Activated T-cell treated with anti-CD3 and anti-CD28 coated beads, Interleukin-2, amount 50 U/mL, for 4 hours (primary cell): ENCODE results near the gene EXOSC9. TPM values are rescaled to one million over a fixed set of nuclear protein-coding genes. Genes with fewer than 3 reads are reported as not detected.

ENCODE experiments used
- ATAC-seq, 2 donors: fragments of 200-7000 bp; cut with Tn5 transposase; one replicate each; pipeline ENCODE4 v1.10.0; 2021
- DNase-seq: peaks from one replicate; pipeline ENCODE4 v3.0.0-alpha.2; 2020
- H3K27me3 Mint-ChIP-seq: one replicate; pipeline ENCODE4 v1.8.0; 2021; ENCODE audit warnings: low read depth, mixed read lengths
- H3K36me3 Mint-ChIP-seq: one replicate; pipeline ENCODE4 v1.8.0; 2022; ENCODE audit warnings: mixed read lengths; ENCODE audit not compliant: insufficient read depth
- H3K4me1 Mint-ChIP-seq: one replicate; pipeline ENCODE4 v1.8.0; 2021; ENCODE audit warnings: low read depth, mixed read lengths
- H3K4me3 Mint-ChIP-seq: one replicate; pipeline ENCODE4 v1.8.0; 2021; ENCODE audit warnings: mild to moderate bottlenecking, moderate library complexity, mixed read lengths
- H3K9me3 Mint-ChIP-seq: one replicate; pipeline ENCODE4 v1.8.0; 2021; ENCODE audit warnings: mixed read lengths
- total RNA-seq, 3 donors: library from RNA; stranded (reverse); gene quantifications; one replicate each; pipeline ENCODE4 v1.2.1, GENCODE V29; 2021

Gene EXOSC9
- total RNA-seq, 3 donors from 2014 or later: 78.1 to 80.9 (median 80.7) TPM

DNA sequence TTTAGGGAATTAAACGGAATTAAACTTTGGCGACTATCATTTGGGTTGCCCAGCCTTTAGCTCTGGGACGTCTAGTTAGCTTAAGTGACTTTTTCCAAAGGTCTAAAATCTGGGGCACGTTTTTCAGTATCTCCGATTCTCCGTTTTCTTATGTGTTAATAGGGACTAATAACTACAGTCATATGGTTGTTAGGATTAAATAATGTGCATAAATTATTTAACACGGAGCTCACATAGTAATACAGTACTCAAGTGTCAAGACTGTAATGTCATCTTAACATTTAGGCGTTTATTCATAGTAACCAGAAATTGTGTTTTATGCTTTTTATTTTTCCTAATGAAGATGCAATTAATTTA is 23.0 kb downstream of the EXOSC9 start:
- DNase-seq (no peak), ATAC-seq (no peak)
- no peaks in the 10 kb centered on the region for H3K36me3 Mint-ChIP-seq
- H3K4me1 Mint-ChIP-seq: peaks cover 12% of the 10 kb centered on the region
- no peaks in the 10 kb centered on the region for H3K9me3 Mint-ChIP-seq
- H3K27me3 Mint-ChIP-seq: no peaks in the 10 kb centered on the region
- peak overlapping the region; percentile 88 for H3K4me3 Mint-ChIP-seq

DNA sequence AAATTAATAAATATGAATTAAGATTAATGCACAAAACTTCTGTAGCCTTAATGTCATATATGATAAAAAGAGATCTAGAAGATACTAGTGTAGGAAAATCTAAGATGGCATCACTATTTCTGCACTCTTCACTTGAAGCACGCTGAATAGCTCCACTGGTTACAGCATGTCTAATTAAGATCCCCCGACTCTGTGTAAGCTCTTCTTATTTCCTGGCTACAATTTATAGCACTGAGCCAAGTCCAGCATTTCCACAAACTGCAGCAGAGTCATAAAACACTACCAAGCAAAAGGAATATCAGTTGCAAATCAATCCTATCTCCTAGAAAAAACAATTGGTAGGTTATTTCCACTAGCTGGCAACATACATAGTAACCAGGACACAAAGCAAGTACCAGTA is 23.8 kb downstream of the EXOSC9 start:
- H3K4me3 Mint-ChIP-seq: no peak overlapping the region
- ATAC-seq: no peak
- H3K4me1 Mint-ChIP-seq: peaks cover 12% of the 10 kb centered on the region
- no peaks in the 10 kb centered on the region for H3K27me3 Mint-ChIP-seq
- H3K36me3 Mint-ChIP-seq: no peaks in the 10 kb centered on the region
- no peaks in the 10 kb centered on the region for H3K9me3 Mint-ChIP-seq
- DNase-seq: no peak

GRCh38 chr4:121827853-121828252 is 26.7 kb downstream of the EXOSC9 start:
- Mint-ChIP-seq H3K4me3 (no peak overlapping the region), H3K9me3 (no peaks in the 10 kb centered on the region), H3K36me3 (peaks cover 3% of the 10 kb centered on the region), H3K27me3 (no peaks in the 10 kb centered on the region), H3K4me1 (peaks cover 6% of the 10 kb centered on the region)
- ATAC-seq: no peak
- no peak for DNase-seq

DNA sequence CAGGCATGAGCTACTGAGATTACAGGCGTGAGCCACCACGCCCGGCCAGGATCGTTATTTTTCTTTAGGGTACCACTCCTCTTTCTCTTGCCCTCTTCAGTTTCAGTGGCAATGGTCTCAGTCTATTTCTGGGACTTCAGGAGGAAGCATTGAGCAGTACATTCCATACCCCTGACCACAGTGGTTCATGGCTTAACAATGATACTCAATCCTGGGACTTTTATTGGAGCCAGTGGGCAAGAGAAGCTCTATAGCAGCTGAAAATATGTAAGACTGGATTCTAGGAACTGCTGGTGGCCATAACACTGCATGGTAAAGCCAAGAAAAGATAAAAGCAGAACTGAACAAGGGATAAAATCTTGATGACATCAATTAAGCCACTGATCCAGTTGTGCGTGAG is 28.4 kb downstream of the EXOSC9 start:
- ATAC-seq: no peak
- Mint-ChIP-seq H3K4me3 (no peak overlapping the region), H3K4me1 (no peaks in the 10 kb centered on the region), H3K36me3 (peaks cover 3% of the 10 kb centered on the region), H3K27me3 (no peaks in the 10 kb centered on the region), H3K9me3 (no peaks in the 10 kb centered on the region)
- DNase-seq: no peak

DNA sequence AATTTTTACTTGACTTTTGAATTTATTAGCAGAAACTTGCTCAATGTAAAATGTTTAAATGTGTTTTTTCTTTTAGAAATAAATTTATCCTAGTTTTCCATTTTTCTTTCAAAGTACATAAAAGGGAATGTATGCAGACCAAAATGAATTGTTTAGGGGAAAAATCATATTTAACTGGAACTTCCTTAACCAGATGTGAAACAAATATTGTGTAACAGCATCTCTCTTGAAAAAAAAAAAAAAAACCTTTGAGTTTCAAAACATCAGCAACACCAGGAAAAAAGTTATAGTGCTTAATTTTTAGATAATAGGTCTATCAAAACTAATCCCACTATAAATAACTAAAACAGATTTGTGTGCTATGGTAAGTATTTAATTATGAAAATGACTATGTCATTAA is 37.0 kb downstream of the EXOSC9 start:
- Mint-ChIP-seq H3K9me3 (no peaks in the 10 kb centered on the region), H3K4me1 (no peaks in the 10 kb centered on the region), H3K36me3 (peaks cover 17% of the 10 kb centered on the region), H3K27me3 (no peaks in the 10 kb centered on the region), H3K4me3 (no peak overlapping the region)
- DNase-seq (no peak), ATAC-seq (no peak)

- H3K27me3 Mint-ChIP-seq: no peaks in the 10 kb centered on the region
- no peak overlapping the region for H3K4me3 Mint-ChIP-seq
- H3K9me3 Mint-ChIP-seq: no peaks in the 10 kb centered on the region
- ATAC-seq: no peak
- H3K36me3 Mint-ChIP-seq: peaks cover 30% of the 10 kb centered on the region
- H3K4me1 Mint-ChIP-seq: no peaks in the 10 kb centered on the region
- no peak for DNase-seq
These were observed 41.7 kb downstream of the EXOSC9 start for GRCh38 chr4:121842862-121843261.

DNA sequence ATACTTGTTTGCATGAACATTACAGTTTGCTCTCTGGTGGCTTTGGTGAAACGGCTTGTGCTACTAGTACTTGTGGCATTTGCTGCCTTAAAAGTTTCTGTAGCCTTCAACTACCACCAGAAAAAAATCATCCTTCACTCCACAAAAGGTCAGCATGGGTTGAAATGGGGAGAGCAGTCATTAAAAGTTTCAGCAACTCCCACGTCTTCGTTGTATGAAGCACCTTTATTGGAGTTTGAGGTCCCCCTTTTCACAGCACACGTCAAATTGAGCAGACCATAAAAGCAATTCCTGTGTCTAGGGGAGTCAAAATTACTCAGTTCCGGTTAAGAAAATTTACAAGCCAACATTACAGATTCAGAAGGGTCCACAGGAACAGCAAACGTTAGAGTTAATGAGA is 45.5 kb downstream of the EXOSC9 start:
- no peaks in the 10 kb centered on the region for H3K4me1 Mint-ChIP-seq
- H3K27me3 Mint-ChIP-seq: no peaks in the 10 kb centered on the region
- ATAC-seq: no peak
- H3K36me3 Mint-ChIP-seq: peaks cover 31% of the 10 kb centered on the region
- no peak overlapping the region for H3K4me3 Mint-ChIP-seq
- DNase-seq: no peak
- H3K9me3 Mint-ChIP-seq: no peaks in the 10 kb centered on the region

- Mint-ChIP-seq H3K27me3 (no peaks in the 10 kb centered on the region), H3K4me3 (no peak overlapping the region), H3K9me3 (no peaks in the 10 kb centered on the region), H3K4me1 (no peaks in the 10 kb centered on the region), H3K36me3 (peaks cover 25% of the 10 kb centered on the region)
- ATAC-seq (no peak), DNase-seq (no peak)
These were observed 50.2 kb downstream of the EXOSC9 start for GRCh38 chr4:121851354-121851753.

- no peaks in the 10 kb centered on the region for H3K27me3 Mint-ChIP-seq
- no peaks in the 10 kb centered on the region for H3K36me3 Mint-ChIP-seq
These were observed 59.0 kb downstream of the EXOSC9 start for GRCh38 chr4:121860121-121860520.

GRCh38 chr4:121861426-121861825 is 60.3 kb downstream of the EXOSC9 start:
- peaks cover 10% of the 10 kb centered on the region for H3K36me3 Mint-ChIP-seq
- no peak for ATAC-seq
- no peaks in the 10 kb centered on the region for H3K9me3 Mint-ChIP-seq
- H3K4me3 Mint-ChIP-seq: no peak overlapping the region
- H3K27me3 Mint-ChIP-seq: no peaks in the 10 kb centered on the region
- DNase-seq: no peak
- peaks cover 3% of the 10 kb centered on the region for H3K4me1 Mint-ChIP-seq

More at GRCh38 chr4:121860121-121860520, 59.0 kb downstream of the EXOSC9 start:
- Mint-ChIP-seq H3K4me3 (no peak overlapping the region), H3K9me3 (no peaks in the 10 kb centered on the region), H3K4me1 (peaks cover 3% of the 10 kb centered on the region)
- ATAC-seq (no peak), DNase-seq (no peak)

DNA sequence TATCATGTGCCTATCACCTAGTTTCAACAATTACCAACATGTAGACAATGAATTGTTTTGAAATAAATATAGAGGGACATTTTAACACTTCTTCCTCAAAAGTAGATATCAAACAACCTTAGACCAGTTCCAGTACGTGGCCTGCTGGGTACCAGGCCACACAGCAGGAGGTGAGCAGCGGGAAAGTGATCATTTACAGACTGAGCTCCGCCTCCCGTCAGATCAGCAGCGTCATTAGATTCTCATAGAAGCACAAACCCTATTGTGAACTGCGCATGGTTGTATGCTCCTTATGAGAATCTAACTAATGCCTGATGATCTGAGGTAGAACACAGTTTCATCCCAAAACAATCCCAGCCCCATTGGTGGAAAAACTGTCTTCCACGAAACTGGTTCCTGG is 62.7 kb downstream of the EXOSC9 start:
- DNase-seq (no peak), ATAC-seq (no peak)
- Mint-ChIP-seq H3K27me3 (no peaks in the 10 kb centered on the region), H3K4me1 (peaks cover 5% of the 10 kb centered on the region), H3K36me3 (peaks cover 15% of the 10 kb centered on the region), H3K9me3 (no peaks in the 10 kb centered on the region), H3K4me3 (no peak overlapping the region)

Other genes with a start within 250 kb of the EXOSC9 start
- gene ANXA5, start 104.3 kb upstream of the EXOSC9 start, total RNA-seq: 10 to 100 TPM; 37.0 to 69.5 (median 59.4) TPM
- not detected for gene SMIM43, start 36.2 kb upstream of the EXOSC9 start, total RNA-seq
- 10 to 100 TPM in 2 of 3 donors, 1 to 10 TPM in 1; 9.7 to 14.7 (median 14.5) TPM for gene CCNA2, start 22.6 kb downstream of the EXOSC9 start, total RNA-seq
- gene BBS7, start 69.2 kb downstream of the EXOSC9 start, total RNA-seq: 10 to 100 TPM; 18.9 to 23.6 (median 21.5) TPM
- gene TRPC3, start 150.7 kb downstream of the EXOSC9 start, total RNA-seq: under 1 TPM in 2 of 3 donors, not detected in 1; 0.33 to 0.63 TPM